ENCODE measurements around the gene PDZD4. TPM values are rescaled to one million over a fixed set of nuclear protein-coding genes. Genes with fewer than 3 reads are reported as not detected.
A peak's percentile ranks its signal among the peaks of the same experiment; 100 is the strongest.

PDZD4 gene
- total and polyA plus RNA-seq, 10 of the 15 experiments (the other 5 are each of a cell fraction or from before 2014, with no cell fraction given) = 0.01 to 0.15 (median 0.04) TPM; not detected in 6

DNA sequence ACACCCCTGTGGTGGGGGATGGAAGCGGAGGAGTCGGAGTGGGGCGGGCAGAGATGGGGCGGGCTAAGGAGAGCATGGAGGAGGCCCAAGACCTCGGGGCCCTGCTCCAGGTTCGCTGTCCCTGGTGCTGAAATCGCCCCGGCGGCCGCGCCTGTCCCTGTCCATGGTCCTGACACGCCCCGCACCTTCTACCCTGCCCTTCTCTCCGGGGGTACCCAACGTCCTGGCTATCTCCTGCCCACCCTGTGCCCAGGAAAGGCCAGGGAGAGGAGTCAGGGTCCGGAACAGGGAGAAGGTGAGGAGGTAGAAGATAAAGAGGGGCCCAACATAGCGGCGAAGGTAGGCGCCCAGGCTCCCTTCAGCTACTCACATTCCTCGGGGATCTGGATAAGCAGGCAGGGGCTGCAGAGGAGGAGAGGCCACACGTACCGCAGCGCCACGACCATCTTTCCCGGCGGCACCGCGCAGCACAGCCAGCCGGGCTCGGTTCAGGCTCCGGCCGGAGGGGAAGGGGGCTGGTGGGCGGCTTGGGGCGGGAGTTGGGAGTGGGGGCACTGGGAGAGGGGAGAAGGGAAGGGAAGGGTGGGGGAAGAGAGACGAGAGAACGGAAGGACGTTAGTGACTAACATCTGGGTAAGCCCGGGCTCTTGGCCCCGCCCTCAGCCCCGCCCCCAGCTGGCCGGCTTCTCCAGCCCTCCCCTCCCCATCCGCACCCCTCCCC is 45.2 kb upstream of the PDZD4 start (continued):
- TF ChIP-seq TCF12 (IDR thresholded peaks at IDR 0.05; ENCODE audit: low read depth, low read length) (peak; percentile 22; the same call in 1 of the 2 replicates), MYC (IDR thresholded peaks at IDR 0.05; ENCODE audit: insufficient read depth, insufficient read length, insufficient replicate concordance, low read length, severe bottlenecking) (no peak), SIN3A (IDR thresholded peaks at IDR 0.05; ENCODE audit: low read depth, low read length) (peak; percentile 98)
- TF ChIP-seq, protein P1, sequence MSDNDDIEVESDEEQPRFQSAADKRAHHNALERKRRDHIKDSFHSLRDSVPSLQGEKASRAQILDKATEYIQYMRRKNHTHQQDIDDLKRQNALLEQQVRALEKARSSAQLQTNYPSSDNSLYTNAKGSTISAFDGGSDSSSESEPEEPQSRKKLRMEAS (IDR thresholded peaks at IDR 0.05; ENCODE audit: low read depth, low read length) = 0 out of 2 replicates have a peak, but pooled peaks have one; percentile 45

DNA sequence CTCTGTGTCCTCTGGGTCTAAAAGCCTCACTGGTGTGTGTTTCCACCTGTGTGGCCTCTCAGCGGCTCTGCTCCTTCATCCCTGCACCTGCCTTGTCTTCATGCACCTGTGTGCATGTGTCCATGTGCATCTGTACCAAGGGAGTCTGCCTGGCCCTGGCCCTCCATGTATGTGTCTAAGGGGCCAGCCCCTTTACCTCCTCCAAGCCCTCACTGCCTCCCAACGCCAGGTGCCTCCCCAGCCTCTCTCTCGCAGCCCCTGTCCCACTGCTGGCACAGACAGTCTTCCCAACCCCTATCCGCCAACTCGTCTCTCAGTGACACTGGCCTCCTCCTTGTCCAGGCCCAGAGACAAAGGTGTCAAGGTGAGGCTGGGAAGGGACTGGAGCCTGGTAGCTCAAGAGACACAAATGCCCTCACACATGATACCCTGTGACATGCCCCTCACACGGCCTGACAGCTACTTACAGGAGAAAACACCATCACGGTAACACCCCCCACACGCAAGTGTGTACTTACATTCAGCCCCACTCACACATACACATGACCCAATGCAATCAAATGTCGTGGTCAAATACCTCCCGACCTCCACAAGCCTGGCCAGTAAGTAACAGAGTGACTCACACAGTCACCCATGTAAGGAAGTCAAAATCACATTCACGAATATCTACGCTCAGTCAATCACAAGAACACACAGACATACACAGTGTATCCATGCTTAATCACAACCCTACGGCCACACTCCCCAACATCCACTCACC is 44.2 kb upstream of the PDZD4 start:
- FAIRE-seq (no peak), ATAC-seq (no peak), DNase-seq (ENCODE audit: low read depth, low spot score) (no peak)
- no peak overlapping the region for H3K27ac ChIP-seq (ENCODE audit: control insufficient read depth, insufficient read depth)
- H2AFZ ChIP-seq (ENCODE audit: control insufficient read depth, low read depth, low read length) = no peak overlapping the region
- no peak overlapping the region for H3K9ac ChIP-seq (ENCODE audit: control insufficient read depth, insufficient read depth, low read length)
- ChIA-PET POLR2A (no interaction called here), RAD21 (ENCODE audit: unreplicated experiment) (no interaction called here), SMC1A (ENCODE audit: uncharacterized antibody, unreplicated experiment) (no interaction called here), CTCF (no interaction called here)
- WGBS (ENCODE audit: insufficient coverage, insufficient replicate concordance, low lambda C conversion rate, missing lambda C conversion rate) = 19% methylated on average over 13 of the region's 13 CpGs
- H3K27me3 ChIP-seq (replicated peaks in 1 of 2; ENCODE audit: control insufficient read depth in 2 of 2, insufficient read depth in 2 of 2, low read length in 1 of 2) = peaks cover 2% of the 10 kb centered on the region in 2 experiments; a peak in 3 of 4 replicates
- BruUV-seq (replicated peaks) = no TSS peak
- no peaks in the 10 kb centered on the region; the same call in 2 of the 3 replicates for H3K9me3 ChIP-seq (replicated peaks; ENCODE audit: control insufficient read depth, insufficient read depth, low read length)
- in situ Hi-C loops (cut with MboI) = no loop called here
- H3K4me1 ChIP-seq (ENCODE audit: control insufficient read depth, insufficient read depth, low read length) = no peaks in the 10 kb centered on the region
- no peaks in the 10 kb centered on the region for H3K79me2 ChIP-seq (ENCODE audit: control insufficient read depth, insufficient read depth, low read length)
- intact Hi-C loops (cut with micrococcal nuclease; ENCODE audit: unreplicated experiment) = no loop called here
- H3K36me3 ChIP-seq (ENCODE audit: control insufficient read depth in 2 of 2, insufficient read depth in 2 of 2, low read length in 1 of 2) = no peaks in the 10 kb centered on the region
- H4K20me1 ChIP-seq (ENCODE audit: control insufficient read depth, insufficient read depth) = no peaks in the 10 kb centered on the region
- no peak overlapping the region for H3K4me2 ChIP-seq (ENCODE audit: control insufficient read depth, insufficient read depth)
- H3K4me3 ChIP-seq = no peak overlapping the region
- TF ChIP-seq KDM1A (IDR thresholded peaks at IDR 0.05; ENCODE audit: borderline replicate concordance) (no peak), BCL11A (IDR thresholded peaks at IDR 0.05; ENCODE audit: low read depth, low read length) (no peak), EGR1 (IDR thresholded peaks at IDR 0.05; ENCODE audit: borderline replicate concordance in 1 of 2, low read depth in 2 of 2, low read length in 2 of 2) (no peak), MEF2A (IDR thresholded peaks at IDR 0.05; ENCODE audit: insufficient read depth, low read depth, low read length) (no peak), MXI1 (IDR thresholded peaks at IDR 0.05; ENCODE audit: low read depth, low read length) (no peak), ZSCAN29 (IDR thresholded peaks at IDR 0.05) (no peak)
- TF ChIP-seq, protein P2, sequence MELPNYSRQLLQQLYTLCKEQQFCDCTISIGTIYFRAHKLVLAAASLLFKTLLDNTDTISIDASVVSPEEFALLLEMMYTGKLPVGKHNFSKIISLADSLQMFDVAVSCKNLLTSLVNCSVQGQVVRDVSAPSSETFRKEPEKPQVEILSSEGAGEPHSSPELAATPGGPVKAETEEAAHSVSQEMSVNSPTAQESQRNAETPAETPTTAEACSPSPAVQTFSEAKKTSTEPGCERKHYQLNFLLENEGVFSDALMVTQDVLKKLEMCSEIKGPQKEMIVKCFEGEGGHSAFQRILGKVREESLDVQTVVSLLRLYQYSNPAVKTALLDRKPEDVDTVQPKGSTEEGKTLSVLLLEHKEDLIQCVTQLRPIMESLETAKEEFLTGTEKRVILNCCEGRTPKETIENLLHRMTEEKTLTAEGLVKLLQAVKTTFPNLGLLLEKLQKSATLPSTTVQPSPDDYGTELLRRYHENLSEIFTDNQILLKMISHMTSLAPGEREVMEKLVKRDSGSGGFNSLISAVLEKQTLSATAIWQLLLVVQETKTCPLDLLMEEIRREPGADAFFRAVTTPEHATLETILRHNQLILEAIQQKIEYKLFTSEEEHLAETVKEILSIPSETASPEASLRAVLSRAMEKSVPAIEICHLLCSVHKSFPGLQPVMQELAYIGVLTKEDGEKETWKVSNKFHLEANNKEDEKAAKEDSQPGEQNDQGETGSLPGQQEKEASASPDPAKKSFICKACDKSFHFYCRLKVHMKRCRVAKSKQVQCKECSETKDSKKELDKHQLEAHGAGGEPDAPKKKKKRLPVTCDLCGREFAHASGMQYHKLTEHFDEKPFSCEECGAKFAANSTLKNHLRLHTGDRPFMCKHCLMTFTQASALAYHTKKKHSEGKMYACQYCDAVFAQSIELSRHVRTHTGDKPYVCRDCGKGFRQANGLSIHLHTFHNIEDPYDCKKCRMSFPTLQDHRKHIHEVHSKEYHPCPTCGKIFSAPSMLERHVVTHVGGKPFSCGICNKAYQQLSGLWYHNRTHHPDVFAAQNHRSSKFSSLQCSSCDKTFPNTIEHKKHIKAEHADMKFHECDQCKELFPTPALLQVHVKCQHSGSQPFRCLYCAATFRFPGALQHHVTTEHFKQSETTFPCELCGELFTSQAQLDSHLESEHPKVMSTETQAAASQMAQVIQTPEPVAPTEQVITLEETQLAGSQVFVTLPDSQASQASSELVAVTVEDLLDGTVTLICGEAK (IDR thresholded peaks at IDR 0.05; ENCODE audit: borderline replicate concordance) = no peak
- TF ChIP-seq, protein P3, sequence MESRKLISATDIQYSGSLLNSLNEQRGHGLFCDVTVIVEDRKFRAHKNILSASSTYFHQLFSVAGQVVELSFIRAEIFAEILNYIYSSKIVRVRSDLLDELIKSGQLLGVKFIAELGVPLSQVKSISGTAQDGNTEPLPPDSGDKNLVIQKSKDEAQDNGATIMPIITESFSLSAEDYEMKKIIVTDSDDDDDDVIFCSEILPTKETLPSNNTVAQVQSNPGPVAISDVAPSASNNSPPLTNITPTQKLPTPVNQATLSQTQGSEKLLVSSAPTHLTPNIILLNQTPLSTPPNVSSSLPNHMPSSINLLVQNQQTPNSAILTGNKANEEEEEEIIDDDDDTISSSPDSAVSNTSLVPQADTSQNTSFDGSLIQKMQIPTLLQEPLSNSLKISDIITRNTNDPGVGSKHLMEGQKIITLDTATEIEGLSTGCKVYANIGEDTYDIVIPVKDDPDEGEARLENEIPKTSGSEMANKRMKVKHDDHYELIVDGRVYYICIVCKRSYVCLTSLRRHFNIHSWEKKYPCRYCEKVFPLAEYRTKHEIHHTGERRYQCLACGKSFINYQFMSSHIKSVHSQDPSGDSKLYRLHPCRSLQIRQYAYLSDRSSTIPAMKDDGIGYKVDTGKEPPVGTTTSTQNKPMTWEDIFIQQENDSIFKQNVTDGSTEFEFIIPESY (IDR thresholded peaks at IDR 0.05) = no peak

All from GM12878 (cell line).